ENCODE data around the gene AP2B1.
"Not testable (repeated sequence)": the region's sequence is repeated elsewhere in the genome, so short reads cannot be mapped to it uniquely, and the experiment has no call there.

The AP2B1 gene

GRCh38 chr17:35750526-35751395 is 163.6 kb downstream of the AP2B1 start:
- DNase-seq, result peak; percentile 28

GRCh38 chr17:35751541-35751940 is 164.4 kb downstream of the AP2B1 start:
- DNase-seq, result not testable (repeated sequence)

More at GRCh38 chr17:35750526-35751395, 163.6 kb downstream of the AP2B1 start:
- in situ Hi-C loops (cut with MboI; ENCODE audit: low pct_unique_long_range_greater_than_20kb, low sequenced_read_pairs), result no loop called here

GRCh38 chr17:35752471-35752870 is 165.3 kb downstream of the AP2B1 start:
- in situ Hi-C loops (cut with MboI; ENCODE audit: low pct_unique_long_range_greater_than_20kb, low sequenced_read_pairs), result no loop called here
- no peak for DNase-seq

More at GRCh38 chr17:35751541-35751940, 164.4 kb downstream of the AP2B1 start:
- in situ Hi-C loops (cut with MboI; ENCODE audit: low pct_unique_long_range_greater_than_20kb, low sequenced_read_pairs), result not testable (repeated sequence)

GRCh38 chr17:35752945-35753764 is 166.0 kb downstream of the AP2B1 start, which contains the start of gene GAS2L2:
Gene GAS2L2 (minus strand): TSS chr17:35753239. CDS start chr17:35752850, 389 bp downstream.
- in situ Hi-C loops (cut with MboI; ENCODE audit: low pct_unique_long_range_greater_than_20kb, low sequenced_read_pairs), result no loop called here
- DNase-seq, result no peak

- in situ Hi-C loops (cut with MboI; ENCODE audit: low pct_unique_long_range_greater_than_20kb, low sequenced_read_pairs), result no loop called here
- no peak for DNase-seq
Observed at GRCh38 chr17:35757243-35757642, 170.1 kb downstream of the AP2B1 start.

GRCh38 chr17:35760587-35760986 is 173.5 kb downstream of the AP2B1 start, which contains the start of gene C17orf50:
Gene C17orf50 (plus strand): TSS chr17:35760887. CDS start chr17:35760942, 55 bp downstream.
- no peak for DNase-seq
- in situ Hi-C loops (cut with MboI; ENCODE audit: low pct_unique_long_range_greater_than_20kb, low sequenced_read_pairs), result no loop called here

GRCh38 chr17:35761601-35762000 is 174.5 kb downstream of the AP2B1 start:
- no peak for DNase-seq
- in situ Hi-C loops (cut with MboI; ENCODE audit: low pct_unique_long_range_greater_than_20kb, low sequenced_read_pairs), result no loop called here

GRCh38 chr17:35763767-35764122 is 176.6 kb downstream of the AP2B1 start:
- in situ Hi-C loops (cut with MboI; ENCODE audit: low pct_unique_long_range_greater_than_20kb, low sequenced_read_pairs), result no loop called here

GRCh38 chr17:35764123-35764991 is 177.2 kb downstream of the AP2B1 start:
- in situ Hi-C loops (cut with MboI; ENCODE audit: low pct_unique_long_range_greater_than_20kb, low sequenced_read_pairs), result no loop called here
- DNase-seq, result peak; percentile 95

More at GRCh38 chr17:35763767-35764122, 176.6 kb downstream of the AP2B1 start:
- DNase-seq, result no peak

GRCh38 chr17:35765086-35765710 is 178.1 kb downstream of the AP2B1 start:
- in situ Hi-C loops (cut with MboI; ENCODE audit: low pct_unique_long_range_greater_than_20kb, low sequenced_read_pairs), result no loop called here

GRCh38 chr17:35765756-35766488 is 178.8 kb downstream of the AP2B1 start:
- in situ Hi-C loops (cut with MboI; ENCODE audit: low pct_unique_long_range_greater_than_20kb, low sequenced_read_pairs), result no loop called here
- DNase-seq, result no peak

More at GRCh38 chr17:35765086-35765710, 178.1 kb downstream of the AP2B1 start:
- no peak for DNase-seq

GRCh38 chr17:35766489-35766877 is 179.4 kb downstream of the AP2B1 start:
- DNase-seq, result no peak
- in situ Hi-C loops (cut with MboI; ENCODE audit: low pct_unique_long_range_greater_than_20kb, low sequenced_read_pairs), result no loop called here

GRCh38 chr17:35766903-35767510 is 179.9 kb downstream of the AP2B1 start:
- in situ Hi-C loops (cut with MboI; ENCODE audit: low pct_unique_long_range_greater_than_20kb, low sequenced_read_pairs), result no loop called here
- DNase-seq, result peak; percentile 53

GRCh38 chr17:35768797-35769196 is 181.7 kb downstream of the AP2B1 start:
- in situ Hi-C loops (cut with MboI; ENCODE audit: low pct_unique_long_range_greater_than_20kb, low sequenced_read_pairs), result no loop called here
- DNase-seq, result no peak

- in situ Hi-C loops (cut with MboI; ENCODE audit: low pct_unique_long_range_greater_than_20kb, low sequenced_read_pairs), result no loop called here
- no peak for DNase-seq
Observed at GRCh38 chr17:35769895-35770486, 182.9 kb downstream of the AP2B1 start.

GRCh38 chr17:35773129-35773528 is 186.0 kb downstream of the AP2B1 start:
- DNase-seq, result no peak
- in situ Hi-C loops (cut with MboI; ENCODE audit: low pct_unique_long_range_greater_than_20kb, low sequenced_read_pairs), result no loop called here
